Brain microvascular endothelial cell (primary cell): ENCODE data around the gene STAG1.
A peak's percentile ranks its signal among the peaks of the same experiment; 100 is the strongest.
"Not testable (repeated sequence)": the region's sequence is repeated elsewhere in the genome, so short reads cannot be mapped to it uniquely, and the experiment has no call there.

Experiments
- DNase-seq: peaks from one replicate; pipeline ENCODE4 v3.0.0-alpha.2; 2020
- H3K27ac ChIP-seq: fragments of 250-450 bp; sonication (Bioruptor Pico); 2 replicates; pipeline ENCODE4 v1.5.1; 2020; ENCODE audit warnings: mild to moderate bottlenecking, moderate library complexity
- H3K27me3 ChIP-seq: fragments of 250-450 bp; sonication (Bioruptor Pico); replicated peaks from 2 replicates; pipeline ENCODE4 v1.5.1; 2020; ENCODE audit warnings: mild to moderate bottlenecking
- H3K36me3 ChIP-seq: fragments of 250-450 bp; sonication (Bioruptor Pico); replicated peaks from 2 replicates; pipeline ENCODE4 v1.5.1; 2020; ENCODE audit warnings: mild to moderate bottlenecking
- H3K4me3 ChIP-seq: 2 replicates; pipeline ENCODE4 v1.5.1; 2011; ENCODE audit warnings: low read depth, mild to moderate bottlenecking, control low read depth, low read length, moderate library complexity
- CTCF ChIP-seq: IDR thresholded peaks from 2 replicates; pipeline ENCODE4 v1.5.1; 2011; ENCODE audit warnings: low read depth, mild to moderate bottlenecking, moderate library complexity, low read length, control low read depth, inconsistent platforms; ENCODE audit errors: missing control alignments
- in situ Hi-C: cut with HindIII; loops from 2 replicates; pipeline ENCODE4 v1.10.0; 2017; ENCODE audit warnings: low sequenced_read_pairs, low pct_ligation_motif_present

The STAG1 gene

DNA sequence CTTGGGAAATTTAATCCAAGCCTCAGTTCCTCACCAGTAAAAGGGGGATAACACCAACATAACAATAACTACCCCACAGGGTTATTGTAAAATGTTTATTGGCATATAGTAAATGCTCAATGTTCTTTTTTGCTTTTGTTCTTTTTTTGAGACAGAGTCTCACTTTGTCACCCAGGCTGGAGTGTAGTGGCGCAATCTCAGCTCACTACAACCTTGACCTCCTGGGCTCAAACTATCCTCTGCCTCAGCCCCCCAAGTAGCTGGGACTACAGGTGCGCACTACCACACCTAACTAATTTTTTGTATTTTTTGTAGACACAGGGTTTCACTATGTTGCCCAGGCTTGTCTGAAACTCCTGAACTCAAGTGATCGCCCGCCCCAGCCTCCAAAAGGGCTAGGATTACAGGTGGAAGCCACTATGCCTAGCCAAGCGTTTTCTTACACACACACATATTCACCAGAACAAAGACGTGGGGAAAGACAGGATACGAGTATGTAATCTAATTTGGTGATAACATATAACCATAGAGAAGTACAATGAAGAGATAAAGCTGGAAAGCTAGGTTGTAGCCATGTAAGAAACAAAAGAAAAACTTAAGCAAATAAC, 11.7 kb downstream of the STAG1 start:
- H3K36me3 ChIP-seq: no peaks in the 10 kb centered on the region
- H3K27me3 ChIP-seq: no peaks in the 10 kb centered on the region
- in situ Hi-C loops: loop anchor here (25.0 kb wide), 1 partner anchor 653 kb away; no protein-coding TSS in a partner anchor
- no peak overlapping the region for H3K27ac ChIP-seq
- DNase-seq: no peak
- no peak overlapping the region for H3K4me3 ChIP-seq
- no peak for TF ChIP-seq CTCF

- not testable (repeated sequence) for H3K27ac ChIP-seq, H3K4me3 ChIP-seq, H3K27me3 ChIP-seq, H3K36me3 ChIP-seq, DNase-seq
- in situ Hi-C loops: loop anchor here (25.0 kb wide), 1 partner anchor 650 kb away; no protein-coding TSS in a partner anchor
These were observed 15.2 kb downstream of the STAG1 start for GRCh38 chr3:136736950-136737349.

DNA sequence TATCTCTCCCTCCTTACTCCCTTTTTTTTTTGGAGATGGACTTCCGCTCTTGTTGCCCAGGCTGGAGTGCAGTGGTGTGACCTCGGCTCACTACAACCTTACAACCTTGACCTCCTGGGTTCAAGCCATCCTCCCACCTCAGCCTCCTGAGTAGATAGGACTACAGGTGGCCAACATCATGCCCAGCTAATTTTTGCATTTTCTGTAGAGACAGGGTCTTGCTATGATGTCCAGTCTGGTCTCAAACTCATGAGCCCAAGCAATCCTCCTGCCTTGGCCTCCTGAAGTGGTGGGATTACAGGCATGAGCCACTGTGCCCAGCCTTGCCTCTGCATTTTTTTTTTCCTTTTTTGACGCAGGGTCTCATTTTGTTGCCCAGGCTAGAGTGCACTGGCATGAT, 17.1 kb downstream of the STAG1 start:
- in situ Hi-C loops: loop anchor here (25.0 kb wide), 1 partner anchor 648 kb away; no protein-coding TSS in a partner anchor
- H3K27me3 ChIP-seq: no peaks in the 10 kb centered on the region
- H3K36me3 ChIP-seq: no peaks in the 10 kb centered on the region
- no peak for TF ChIP-seq CTCF
- no peak for DNase-seq
- H3K4me3 ChIP-seq: no peak overlapping the region
- no peak overlapping the region for H3K27ac ChIP-seq

DNA sequence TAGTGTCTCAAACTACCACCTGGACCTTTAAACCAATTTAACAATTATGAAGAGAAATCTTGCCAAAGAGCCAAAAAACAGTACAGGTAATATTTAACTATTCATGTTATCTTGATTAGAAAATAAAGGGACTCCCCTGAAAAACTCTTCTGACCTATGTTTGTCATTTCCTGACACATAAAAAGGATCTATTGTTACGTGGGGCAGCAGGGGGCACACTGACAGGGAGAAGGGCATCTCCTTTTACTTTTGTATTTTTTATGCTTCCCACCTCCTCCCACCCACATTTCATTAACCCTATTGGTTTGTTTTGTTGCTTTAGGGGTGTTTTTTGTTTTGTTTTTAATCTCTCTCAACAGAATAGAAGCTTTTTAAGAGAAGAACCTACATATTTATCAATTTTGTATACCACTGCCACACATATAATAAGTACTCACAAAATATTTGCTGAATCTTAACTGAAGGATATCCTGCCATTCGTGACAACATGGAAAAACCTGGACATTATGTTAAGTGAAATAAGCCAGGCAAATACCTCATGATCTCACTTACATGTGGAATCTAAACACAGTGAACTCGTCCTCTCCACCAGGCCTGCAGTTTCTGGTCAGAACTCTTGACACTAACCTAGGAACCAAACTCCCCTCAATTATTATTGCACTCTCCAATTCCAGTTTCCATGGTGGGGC, 17.7 kb downstream of the STAG1 start:
- DNase-seq: no peak
- TF ChIP-seq CTCF: peak; percentile 31
- in situ Hi-C loops: loop anchor here (25.0 kb wide), 1 partner anchor 647 kb away; no protein-coding TSS in a partner anchor
- H3K27ac ChIP-seq: no peak overlapping the region
- H3K4me3 ChIP-seq: no peak overlapping the region
- no peaks in the 10 kb centered on the region for H3K27me3 ChIP-seq
- no peaks in the 10 kb centered on the region for H3K36me3 ChIP-seq

DNA sequence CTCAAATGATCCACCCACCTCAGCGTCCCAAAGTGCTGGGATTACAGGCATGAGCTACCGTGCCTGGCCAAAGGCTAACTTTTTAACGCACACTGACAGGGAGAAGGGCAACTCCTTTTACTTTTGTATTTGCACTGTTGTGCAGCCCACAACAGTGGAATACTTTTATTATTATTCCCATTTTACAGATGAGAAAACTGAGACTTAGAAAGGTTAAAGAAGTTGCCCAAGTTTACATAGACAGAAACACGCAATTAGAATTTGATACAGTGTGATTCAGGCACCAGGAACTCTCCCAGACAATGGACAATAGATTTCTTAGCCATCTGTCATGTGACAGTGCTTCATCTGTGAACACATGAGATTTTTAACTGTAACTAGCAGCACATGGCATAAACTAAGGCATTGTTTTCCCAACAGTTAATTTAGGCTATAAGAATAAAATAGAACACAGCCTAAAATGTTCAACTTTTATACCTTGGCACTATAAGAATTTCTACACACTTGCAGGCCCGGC, 18.8 kb downstream of the STAG1 start:
- in situ Hi-C loops: loop anchor here (25.0 kb wide), 1 partner anchor 646 kb away; no protein-coding TSS in a partner anchor
- DNase-seq: no peak
- no peak for TF ChIP-seq CTCF
- no peak overlapping the region for H3K4me3 ChIP-seq
- H3K27me3 ChIP-seq: no peaks in the 10 kb centered on the region
- H3K36me3 ChIP-seq: no peaks in the 10 kb centered on the region
- no peak overlapping the region for H3K27ac ChIP-seq

DNA sequence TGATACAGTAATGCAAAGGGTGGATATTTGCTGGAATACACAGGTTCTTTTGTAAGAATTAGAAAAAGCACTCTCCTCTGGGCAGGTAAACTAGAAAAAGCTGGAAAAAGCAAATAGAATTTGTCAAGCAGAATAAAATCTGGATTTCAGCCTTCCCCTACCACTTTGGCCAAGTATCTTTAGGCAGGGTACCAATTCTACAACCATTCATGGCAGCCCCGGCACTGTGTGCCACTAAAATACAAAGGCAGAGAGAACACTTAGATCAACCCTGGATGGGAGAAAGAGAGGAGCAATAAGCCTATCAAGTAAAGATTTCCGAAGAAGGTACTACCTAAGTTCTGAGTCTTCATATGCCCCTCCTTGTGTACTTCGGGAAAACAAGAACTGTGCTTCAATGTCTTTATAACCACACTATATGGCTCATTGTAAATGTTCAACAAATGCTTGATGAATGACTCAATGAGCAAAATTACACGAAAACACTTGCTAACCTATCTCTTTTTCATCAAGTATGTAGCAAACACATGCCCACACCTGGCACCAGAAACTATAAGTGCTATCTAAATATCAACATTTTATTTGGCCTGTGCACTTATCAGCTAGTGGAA, 20.8 kb downstream of the STAG1 start:
- H3K4me3 ChIP-seq: no peak overlapping the region
- DNase-seq: no peak
- in situ Hi-C loops: loop anchor here (25.0 kb wide), 1 partner anchor 644 kb away; no protein-coding TSS in a partner anchor
- TF ChIP-seq CTCF: no peak
- H3K27me3 ChIP-seq: no peaks in the 10 kb centered on the region
- no peaks in the 10 kb centered on the region for H3K36me3 ChIP-seq
- no peak overlapping the region for H3K27ac ChIP-seq
